ENCODE measurements around the gene IQGAP1. TPM values are rescaled to one million over a fixed set of nuclear protein-coding genes. Genes with fewer than 3 reads are reported as not detected.

Gene IQGAP1
- total RNA-seq, 4 donors from 2014 or later: 181 to 285 (median 193) TPM

GRCh38 chr15:90375071-90375470 is 13.0 kb upstream of the IQGAP1 start:
- Histone ChIP-seq H3K4me1 (peaks cover 0 to 37% (median 12%) of the 10 kb centered on the region in 3 donors), H3K36me3 (no peaks in the 10 kb centered on the region), H3K4me3 (no peak overlapping the region), H3K9me3 (peaks cover 0 to 11% (median 9%) of the 10 kb centered on the region in 3 donors), H3K27ac (no peak overlapping the region), H3K27me3 (no peaks in the 10 kb centered on the region)
- DNase-seq: no peak
- 93 to 98% methylated on average over 5 to 7 of the region's 7 CpGs for WGBS, 2 donors
- intact Hi-C loops (cut with DNase I): no loop called here
- no peak for TF ChIP-seq CTCF (IDR thresholded peaks at IDR 0.05)
- TF ChIP-seq POLR2A (IDR thresholded peaks at IDR 0.05): no peak

DNA sequence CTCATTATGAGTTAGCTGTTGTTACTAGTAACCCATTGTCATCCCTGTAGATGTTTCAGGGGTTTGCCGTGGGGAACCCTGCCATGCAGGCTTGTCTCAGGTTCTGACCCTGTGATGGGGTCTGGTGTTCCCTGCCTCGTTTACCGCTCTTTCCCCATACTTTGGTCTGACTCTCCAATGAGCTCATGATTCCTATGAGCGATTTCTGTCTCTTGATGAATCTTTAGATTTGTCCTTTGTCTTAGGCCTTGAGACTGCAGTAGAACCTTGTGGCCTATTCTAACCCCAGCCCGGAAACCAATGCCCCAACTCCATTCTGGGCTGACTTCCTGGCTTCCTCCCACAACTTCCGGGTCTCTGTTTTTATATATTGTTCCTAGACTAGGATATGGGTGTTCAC is 11.3 kb upstream of the IQGAP1 start:
- H3K27me3 ChIP-seq: no peaks in the 10 kb centered on the region
- H3K4me1 ChIP-seq: peaks cover 0 to 37% (median 12%) of the 10 kb centered on the region in 3 donors
- H3K4me3 ChIP-seq: no peak overlapping the region
- 56 to 73% methylated on average over 6 of the region's 6 CpGs for WGBS, 2 donors
- TF ChIP-seq POLR2A (IDR thresholded peaks at IDR 0.05) (no peak), CTCF (IDR thresholded peaks at IDR 0.05) (no peak)
- H3K27ac ChIP-seq: peak overlapping the region in 2 of 4 donors; percentile 34 to 69
- H3K36me3 ChIP-seq: no peaks in the 10 kb centered on the region
- no peak for DNase-seq
- intact Hi-C loops (cut with DNase I): no loop called here
- peaks cover 0 to 11% (median 9%) of the 10 kb centered on the region in 3 donors for H3K9me3 ChIP-seq

GRCh38 chr15:90379263-90379662 is 8.8 kb upstream of the IQGAP1 start:
- peaks cover 0 to 30% (median 7%) of the 10 kb centered on the region in 3 donors for H3K4me1 ChIP-seq
- peaks cover 0 to 11% (median 9%) of the 10 kb centered on the region in 3 donors for H3K9me3 ChIP-seq
- no peaks in the 10 kb centered on the region for H3K36me3 ChIP-seq
- no peak overlapping the region for H3K27ac ChIP-seq
- TF ChIP-seq CTCF (IDR thresholded peaks at IDR 0.05): no peak
- no peak for TF ChIP-seq POLR2A (IDR thresholded peaks at IDR 0.05)
- H3K27me3 ChIP-seq: no peaks in the 10 kb centered on the region
- 78% methylated on average over 2 to 3 of the region's 3 CpGs for WGBS, 2 donors
- intact Hi-C loops (cut with DNase I): no loop called here
- H3K4me3 ChIP-seq: no peak overlapping the region
- DNase-seq: no peak

DNA sequence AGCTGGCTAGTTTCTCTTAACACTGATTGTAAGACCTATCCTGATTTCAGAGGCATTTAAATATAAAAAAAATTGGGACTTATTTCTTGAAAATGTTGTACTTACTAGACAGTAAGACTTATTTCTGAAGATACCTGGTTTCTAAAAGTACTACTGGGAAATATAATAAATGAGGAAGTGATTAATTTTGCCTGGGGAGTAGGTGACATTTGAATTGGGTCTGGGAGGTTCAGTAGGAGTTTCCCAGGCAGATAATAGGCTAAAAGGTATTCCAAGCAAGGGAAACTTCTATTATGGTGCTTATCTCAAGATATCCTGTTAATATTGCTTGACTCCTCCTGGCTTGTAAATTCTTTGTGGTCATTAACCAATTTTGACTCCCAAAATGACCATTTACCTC is 6.5 kb upstream of the IQGAP1 start:
- Histone ChIP-seq H3K9me3 (peaks cover 0 to 11% (median 9%) of the 10 kb centered on the region in 3 donors), H3K4me3 (no peak overlapping the region), H3K27me3 (no peaks in the 10 kb centered on the region), H3K27ac (no peak overlapping the region), H3K36me3 (no peaks in the 10 kb centered on the region), H3K4me1 (peaks cover 0 to 25% (median 4%) of the 10 kb centered on the region in 3 donors)
- TF ChIP-seq CTCF (IDR thresholded peaks at IDR 0.05) (no peak), POLR2A (IDR thresholded peaks at IDR 0.05) (no peak)
- intact Hi-C loops (cut with DNase I): no loop called here
- no peak for DNase-seq

DNA sequence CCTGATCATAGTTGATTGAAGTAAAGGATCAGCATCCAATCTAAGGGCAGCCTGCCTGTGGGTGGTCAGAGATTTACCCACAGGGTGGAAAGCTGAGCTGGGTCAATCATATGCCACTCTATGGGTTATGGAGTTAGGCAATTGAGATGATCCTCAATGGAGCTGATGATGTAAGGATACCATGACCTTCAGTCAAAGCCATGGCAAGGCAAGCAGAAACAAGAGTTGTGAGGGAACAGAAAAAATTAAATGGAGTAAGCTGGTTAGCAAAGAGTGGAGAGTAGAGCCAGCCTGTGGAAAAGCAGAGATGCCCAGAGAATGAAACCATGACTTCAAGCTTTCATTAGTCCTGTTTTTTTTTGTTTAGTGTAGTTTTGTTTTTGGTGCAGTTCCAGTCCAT is 5.7 kb upstream of the IQGAP1 start:
- H3K4me1 ChIP-seq: peaks cover 0 to 24% (median 6%) of the 10 kb centered on the region in 3 donors
- no peaks in the 10 kb centered on the region for H3K27me3 ChIP-seq
- TF ChIP-seq POLR2A (IDR thresholded peaks at IDR 0.05): no peak
- H3K27ac ChIP-seq: no peak overlapping the region
- intact Hi-C loops (cut with DNase I): no loop called here
- DNase-seq: no peak
- no peak overlapping the region for H3K4me3 ChIP-seq
- peaks cover 0 to 11% (median 9%) of the 10 kb centered on the region in 3 donors for H3K9me3 ChIP-seq
- no peaks in the 10 kb centered on the region for H3K36me3 ChIP-seq

DNA sequence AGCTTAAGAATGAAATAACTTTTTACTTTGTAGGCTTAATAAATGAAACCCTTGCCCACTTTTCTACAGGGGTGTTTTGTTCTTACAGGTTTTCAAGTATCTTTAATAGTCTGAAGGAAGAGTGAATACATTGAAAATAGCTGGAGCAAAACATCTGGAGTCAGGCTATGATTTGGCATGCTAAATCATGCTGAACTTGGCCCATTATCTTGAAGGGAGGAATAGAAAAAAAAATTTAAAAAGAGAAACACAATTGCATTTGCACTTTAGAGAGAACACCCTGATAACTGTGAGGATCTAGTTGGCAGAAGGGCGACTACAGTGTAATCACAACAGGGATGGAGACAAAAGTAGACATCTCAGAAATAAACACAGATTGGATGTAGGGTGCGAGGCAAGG is 1.8 kb upstream of the IQGAP1 start:
- no peak overlapping the region for H3K4me3 ChIP-seq
- no peak for DNase-seq
- H3K4me1 ChIP-seq: peaks cover 16 to 45% (median 25%) of the 10 kb centered on the region in 3 donors
- no peak for TF ChIP-seq POLR2A (IDR thresholded peaks at IDR 0.05)
- no peak for TF ChIP-seq CTCF (IDR thresholded peaks at IDR 0.05)
- 31 to 36% methylated on average over 2 of the region's 2 CpGs for WGBS, 2 donors
- peak overlapping the region in 3 of 4 donors; percentile 42 to 59 (median 49) for H3K27ac ChIP-seq
- no peaks in the 10 kb centered on the region for H3K27me3 ChIP-seq
- intact Hi-C loops (cut with DNase I): no loop called here
- no peaks in the 10 kb centered on the region for H3K9me3 ChIP-seq
- peaks cover 0 to 8% (median 0%) of the 10 kb centered on the region in 3 donors for H3K36me3 ChIP-seq
